ENCODE measurements around the gene CBL.

The CBL gene

DNA sequence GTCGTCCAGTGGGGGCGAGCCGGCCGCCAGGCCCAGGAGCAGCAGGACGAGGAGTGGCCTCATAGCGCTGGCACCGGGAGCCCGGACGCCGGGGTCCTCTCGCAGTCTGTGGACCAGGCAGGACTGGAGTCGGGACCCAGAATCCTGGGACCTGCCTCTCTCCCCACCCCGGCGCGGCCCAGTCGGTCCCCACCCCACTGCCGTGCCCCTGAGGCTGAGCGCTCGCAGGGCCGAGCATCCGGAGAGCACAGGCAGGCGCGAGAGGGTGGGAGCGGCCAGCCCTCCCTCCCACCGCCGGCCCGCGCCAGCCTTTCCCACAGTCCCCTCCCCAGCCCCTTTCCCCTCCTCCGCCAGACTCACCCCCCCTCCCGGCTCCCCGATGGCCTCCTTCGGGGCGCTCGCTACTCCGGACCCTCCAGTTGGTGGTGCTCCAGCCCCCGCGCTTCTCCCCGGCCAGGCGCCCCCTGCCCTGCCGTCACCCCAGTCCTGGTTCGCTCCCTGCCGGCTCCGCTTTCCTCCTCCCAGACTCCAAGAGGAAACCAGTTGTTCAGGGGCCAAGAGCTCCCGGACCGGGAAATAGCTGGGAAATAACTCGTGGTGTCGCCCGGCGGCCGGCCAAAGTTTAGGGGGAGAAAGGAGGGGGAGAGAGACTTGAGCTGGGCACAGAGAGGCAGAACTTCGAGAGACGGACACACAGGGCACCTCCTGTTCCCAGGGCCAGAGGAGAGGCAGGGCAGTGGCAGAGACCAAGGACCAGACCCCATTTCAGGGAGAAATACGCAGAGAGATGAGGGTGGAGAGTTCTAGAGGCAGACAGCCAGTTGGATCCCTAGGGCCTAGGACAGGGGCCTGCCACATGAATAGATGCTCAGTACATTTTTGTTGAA is 134.4 kb downstream of the CBL start, which contains the start of gene C1QTNF5:
Gene C1QTNF5, minus strand, starts transcription at position 549 of the 887 bp plus-strand sequence. Its CDS starts 486 bp downstream, at position 63.
- no peak for FAIRE-seq
- no peak for DNase-seq (ENCODE audit: extremely low spot score, insufficient read length, low read depth)

DNA sequence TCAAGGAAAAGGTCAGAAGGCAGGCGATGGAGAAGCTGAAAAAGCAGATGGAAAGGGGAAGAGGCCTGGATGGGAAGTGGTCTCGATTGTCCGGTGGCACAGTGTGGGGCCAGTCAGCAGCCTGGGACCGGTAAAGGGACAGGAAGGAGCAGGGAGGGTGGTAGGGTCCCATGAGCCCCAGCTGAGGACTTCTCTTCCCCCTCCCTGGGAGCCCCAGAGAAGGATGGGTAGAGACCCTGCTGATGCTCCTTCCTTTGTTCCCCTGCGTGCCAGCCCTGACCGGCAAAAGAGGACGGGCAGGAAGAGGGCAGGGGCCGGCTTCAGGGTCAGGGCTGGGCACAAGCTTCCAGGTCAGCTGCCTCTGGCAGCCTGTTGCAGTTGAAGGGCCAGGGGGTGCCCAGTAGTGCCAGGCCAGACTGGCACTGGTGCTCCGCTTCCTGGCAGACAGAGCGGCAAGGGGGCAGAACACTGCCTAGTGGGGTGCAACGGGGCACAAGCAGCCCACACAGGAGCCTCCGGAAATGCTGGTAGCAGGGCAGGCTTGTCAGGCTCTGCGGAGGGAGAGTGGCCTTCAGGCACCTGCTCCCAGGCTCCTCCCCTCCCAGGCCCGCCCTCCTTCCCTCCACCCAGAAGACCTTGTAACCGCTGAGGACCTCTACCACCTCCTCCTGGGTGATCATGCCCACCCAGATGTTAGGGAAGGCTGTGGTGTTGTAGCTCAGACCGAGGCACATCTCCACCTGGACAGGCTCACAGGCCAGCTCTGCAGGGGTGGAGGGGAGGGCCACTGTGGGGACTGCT is 135.3 kb downstream of the CBL start:
- no peak for FAIRE-seq
- no peak for DNase-seq (ENCODE audit: extremely low spot score, insufficient read length, low read depth)

DNA sequence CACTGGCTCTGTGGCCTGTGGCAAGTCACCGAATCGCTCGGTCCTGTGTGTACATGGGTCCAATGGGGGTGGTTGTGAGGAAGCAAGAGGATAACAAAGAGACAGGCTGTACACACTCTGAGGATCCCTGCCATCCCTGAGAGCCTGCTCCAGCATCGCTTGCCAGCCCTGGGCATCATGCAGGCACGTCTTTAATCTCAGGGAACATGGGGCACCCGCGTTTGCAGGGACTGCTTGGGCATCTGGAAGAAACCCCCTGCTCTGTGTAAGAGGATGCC is 135.8 kb downstream of the CBL start:
- FAIRE-seq (no peak), DNase-seq (ENCODE audit: extremely low spot score, insufficient read length, low read depth) (no peak)

DNA sequence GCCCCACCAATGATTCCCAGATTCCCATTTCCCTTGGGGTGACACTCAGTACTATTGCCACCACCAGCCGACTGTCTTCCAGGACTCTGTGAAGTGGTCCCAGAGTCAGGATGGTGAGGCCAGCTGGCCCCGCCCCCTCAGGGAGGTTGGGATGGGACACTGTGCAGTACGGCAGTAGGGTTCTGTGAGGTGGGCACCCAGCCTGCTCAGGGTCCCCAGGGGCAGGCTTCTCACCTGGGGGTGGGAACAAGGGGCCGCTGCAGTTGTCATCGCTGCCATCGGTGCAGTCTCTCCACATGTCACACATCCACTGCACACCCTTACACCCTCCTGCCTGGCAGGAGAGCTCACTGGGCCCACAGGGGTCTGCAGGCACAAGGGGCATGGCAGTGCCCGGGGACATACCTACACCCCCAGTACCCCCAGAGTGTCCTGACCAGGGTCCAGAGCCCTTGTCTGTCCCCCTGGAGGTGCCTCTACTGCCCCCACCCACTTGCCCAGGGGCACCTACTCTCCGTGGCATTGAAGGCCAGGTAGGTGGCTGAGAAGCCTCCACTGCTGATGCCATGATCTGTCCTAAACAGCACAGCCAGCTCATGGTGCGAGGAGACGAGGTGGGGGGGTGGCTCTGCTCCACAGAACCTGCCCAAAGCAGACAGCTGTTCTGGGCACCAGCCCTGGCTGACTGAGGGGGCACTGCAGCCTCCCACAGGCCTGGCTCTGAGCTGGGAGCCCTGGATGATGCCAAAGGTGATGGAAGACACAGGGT is 136.4 kb downstream of the CBL start:
- FAIRE-seq (no peak), DNase-seq (ENCODE audit: extremely low spot score, insufficient read length, low read depth) (no peak)

DNA sequence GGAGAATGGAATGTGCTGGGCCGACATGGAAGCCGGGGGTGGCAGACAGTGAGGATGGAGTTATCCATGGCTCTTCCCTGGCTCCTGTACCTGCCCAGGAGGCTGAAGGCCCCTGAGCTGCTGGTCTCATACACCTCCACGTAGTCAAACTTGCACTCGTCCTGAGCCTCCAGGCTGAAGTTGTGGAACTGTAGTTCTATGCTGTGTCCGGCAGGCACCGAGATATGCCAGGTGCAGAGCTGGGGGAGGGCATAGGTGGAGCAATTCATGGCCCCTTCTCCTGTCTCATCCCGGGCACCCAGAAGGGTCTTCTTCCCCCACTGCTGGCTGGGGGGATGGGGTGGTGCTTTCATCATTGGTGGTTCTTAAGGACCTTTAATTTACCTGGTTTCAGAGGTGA is 137.6 kb downstream of the CBL start:
- FAIRE-seq (no peak), DNase-seq (ENCODE audit: extremely low spot score, insufficient read length, low read depth) (no peak)

DNA sequence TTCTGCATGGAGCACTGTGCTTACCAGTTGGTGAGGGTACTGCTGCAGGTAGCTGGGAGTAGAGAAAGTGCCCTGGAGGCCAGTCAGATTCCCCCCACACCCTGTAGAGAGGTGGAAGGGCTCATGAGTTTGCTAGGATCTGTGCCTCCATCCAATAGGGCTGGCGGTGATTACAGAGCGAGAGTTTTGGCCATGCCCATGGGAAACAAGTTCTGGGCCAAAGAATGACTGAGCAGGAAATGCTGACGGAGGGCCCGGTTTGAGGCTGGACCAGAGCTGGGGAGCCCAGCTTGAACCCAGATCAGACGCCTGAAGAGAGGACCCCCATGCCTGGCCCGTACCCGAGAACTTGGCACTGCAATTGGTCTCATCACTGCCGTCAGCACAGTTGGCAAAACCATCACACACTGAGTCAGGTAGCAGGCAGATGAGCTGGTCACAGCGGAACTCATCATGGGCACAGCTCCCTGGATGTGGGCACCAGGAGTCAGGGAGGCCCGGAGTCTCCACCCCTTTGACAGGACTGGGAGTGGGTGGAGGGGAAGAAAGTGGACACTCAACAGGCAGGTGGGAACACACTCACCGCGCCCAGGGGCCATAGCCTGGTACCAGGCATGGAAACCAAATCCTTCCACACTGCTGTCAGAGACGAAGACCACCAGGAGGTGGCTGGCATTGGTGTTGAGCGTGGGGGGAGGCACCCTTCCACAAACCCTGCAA is 138.3 kb downstream of the CBL start:
- FAIRE-seq: no peak
- DNase-seq (ENCODE audit: extremely low spot score, insufficient read length, low read depth): no peak

DNA sequence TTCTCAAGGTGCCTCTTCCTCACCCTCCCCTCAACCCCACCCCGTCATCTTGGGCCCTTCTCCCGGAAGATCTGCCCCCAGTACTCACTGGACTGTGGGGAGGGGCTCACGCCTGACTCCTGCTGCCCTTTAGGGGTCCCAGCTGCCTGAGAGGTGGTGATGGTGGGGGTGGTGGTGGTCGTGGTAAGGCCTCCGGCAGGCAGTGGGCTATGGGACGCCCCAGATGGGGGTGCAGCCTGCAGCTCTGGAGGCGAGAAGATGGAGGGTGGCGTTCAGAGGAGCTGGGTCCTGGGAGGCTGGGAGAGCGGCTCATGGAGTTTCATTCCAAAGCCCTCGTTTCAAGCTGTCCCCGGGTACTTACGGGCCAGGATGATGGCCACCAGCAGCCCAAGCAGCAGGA is 139.5 kb downstream of the CBL start:
- no peak for FAIRE-seq
- no peak for DNase-seq (ENCODE audit: extremely low spot score, insufficient read length, low read depth)

DNA sequence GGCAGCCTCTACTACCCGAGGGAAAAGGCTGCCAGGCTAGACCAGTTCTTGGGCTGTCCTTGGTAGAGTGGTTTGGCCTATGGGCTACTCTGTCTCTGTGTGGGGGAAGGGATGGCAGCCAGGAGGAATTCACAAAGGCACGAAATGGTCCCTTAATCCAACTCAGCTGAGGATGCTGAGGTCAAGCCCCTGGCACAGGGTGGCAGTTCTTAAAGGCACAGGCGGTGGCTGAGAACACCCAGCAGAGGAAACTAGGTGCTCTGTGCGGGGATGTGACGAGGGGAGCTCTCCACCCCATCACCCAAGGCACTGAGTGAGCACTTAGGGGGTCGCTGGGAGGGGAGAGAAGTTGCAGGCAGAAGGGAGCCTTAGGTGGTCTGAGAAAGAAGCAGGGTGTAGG is 140.5 kb downstream of the CBL start, which contains the start of gene MFRP:
Gene MFRP, minus strand, starts transcription at position 101 of the 400 bp plus-strand sequence. CDS start 192 bp downstream, outside the sequence.
- no peak for FAIRE-seq
- no peak for DNase-seq (ENCODE audit: extremely low spot score, insufficient read length, low read depth)

DNA sequence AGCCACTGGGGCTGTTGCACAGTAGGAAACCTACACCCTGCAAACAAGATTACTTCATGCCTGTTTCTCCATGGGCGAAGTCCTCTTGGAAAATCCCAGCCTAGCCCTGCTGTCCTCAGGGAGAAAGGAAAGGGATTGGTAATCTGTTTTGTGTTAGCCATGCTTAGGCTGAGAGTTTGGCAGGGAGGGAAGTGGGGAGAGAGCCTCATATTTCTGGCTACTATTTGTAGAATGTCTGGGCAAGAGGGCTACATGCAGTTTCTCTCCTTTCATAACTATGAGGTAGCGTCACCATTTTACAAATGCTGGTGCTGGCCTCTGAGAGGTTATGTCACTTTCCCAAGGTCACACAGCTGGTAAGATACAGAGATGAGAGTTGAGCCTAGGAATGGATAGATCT is 141.1 kb downstream of the CBL start:
- FAIRE-seq (no peak), DNase-seq (ENCODE audit: extremely low spot score, insufficient read length, low read depth) (no peak)

DNA sequence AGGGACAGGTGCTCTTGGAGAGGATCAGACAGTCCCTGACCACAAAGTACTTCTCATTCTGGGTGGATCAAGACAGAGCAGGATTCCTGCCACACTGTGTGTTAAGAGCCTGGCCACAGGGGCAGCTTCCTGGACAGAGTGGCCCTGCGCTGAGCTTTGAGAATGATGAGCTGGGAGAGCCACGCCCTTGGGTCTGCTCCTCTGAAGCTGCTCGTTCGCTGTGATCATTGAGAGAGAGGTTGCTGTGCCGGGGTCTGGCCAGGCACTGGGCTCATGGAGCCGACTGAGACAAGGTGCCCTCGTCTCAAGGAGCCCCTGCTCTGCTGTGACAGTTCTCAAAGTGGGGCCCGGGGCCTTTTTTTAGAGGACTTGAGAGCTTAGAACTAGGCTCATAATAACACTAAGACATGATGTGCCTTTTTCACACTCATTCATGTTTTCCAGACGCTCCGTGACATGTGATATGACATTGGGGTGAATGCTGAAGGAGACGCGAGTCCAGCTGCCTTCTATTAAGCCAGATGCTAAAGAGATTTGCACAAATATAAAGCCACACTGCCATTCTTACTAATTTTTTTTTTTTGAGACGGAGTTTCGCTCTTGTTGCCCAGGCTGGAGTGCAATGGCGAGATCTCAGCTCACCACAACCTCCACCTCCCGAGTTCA is 141.9 kb downstream of the CBL start:
- FAIRE-seq (no peak), DNase-seq (ENCODE audit: extremely low spot score, insufficient read length, low read depth) (no peak)

DNA sequence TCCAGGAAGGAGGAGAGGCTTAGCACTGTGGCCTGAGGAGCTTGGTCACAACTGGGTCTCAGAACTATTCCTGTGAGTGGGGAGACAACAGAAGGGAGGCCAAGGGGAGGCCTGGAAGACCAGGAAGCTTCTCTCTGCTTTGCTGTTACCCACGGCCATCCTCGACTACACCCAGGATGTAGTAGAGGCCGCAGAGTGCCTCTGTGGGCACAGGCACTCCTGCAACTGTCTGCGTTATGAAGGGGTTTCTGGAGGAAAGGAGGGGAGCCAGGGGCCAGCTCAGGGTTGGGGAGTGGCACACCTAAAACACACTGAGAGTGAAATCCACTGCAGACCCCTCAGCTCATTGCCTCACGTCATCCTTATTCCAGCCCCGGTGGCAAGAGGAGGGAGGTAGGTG is 144.2 kb downstream of the CBL start:
- FAIRE-seq: no peak
- DNase-seq (ENCODE audit: extremely low spot score, insufficient read length, low read depth): no peak

DNA sequence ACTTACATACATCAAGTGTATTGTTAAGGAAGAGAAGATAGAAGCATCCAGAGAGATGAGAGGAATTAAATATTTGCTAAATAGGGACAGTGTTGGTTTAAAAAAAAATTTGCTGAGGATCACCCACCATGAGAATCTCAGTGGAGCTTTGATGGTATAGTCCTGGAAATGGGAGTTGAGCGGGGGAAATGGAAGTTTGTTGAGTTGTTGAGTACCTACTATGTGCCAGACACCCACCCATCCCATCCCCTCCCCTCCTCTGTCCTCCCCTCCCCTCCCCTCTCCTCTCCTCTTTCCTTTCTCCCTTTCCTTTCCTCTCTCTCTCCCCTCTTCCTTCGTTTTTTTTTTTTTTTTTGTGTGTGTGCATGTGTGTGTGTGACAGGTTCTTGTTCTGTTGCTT is 145.1 kb downstream of the CBL start:
- FAIRE-seq (no peak), DNase-seq (ENCODE audit: extremely low spot score, insufficient read length, low read depth) (no peak)

DNA sequence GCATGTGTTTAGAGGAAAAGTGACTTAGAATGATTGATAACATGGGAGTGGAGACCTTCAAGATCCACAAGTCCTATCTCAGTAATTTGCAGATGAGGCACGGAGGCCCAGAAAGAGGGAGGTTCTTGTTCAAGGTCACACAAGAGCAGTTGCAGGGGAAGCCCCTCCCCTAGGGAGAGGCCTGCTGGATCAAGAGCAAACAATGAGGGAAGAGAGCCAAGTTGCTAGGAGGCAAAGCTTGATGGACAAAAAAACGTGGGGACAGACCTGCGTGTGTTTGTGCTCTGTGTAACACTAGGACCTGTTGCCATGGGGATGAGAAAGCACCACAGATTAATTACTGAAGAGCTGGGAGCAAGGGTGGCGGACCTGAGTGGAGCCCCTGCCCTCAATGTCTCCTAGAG is 146.7 kb downstream of the CBL start:
- DNase-seq (ENCODE audit: extremely low spot score, insufficient read length, low read depth) (no peak), FAIRE-seq (no peak)

DNA sequence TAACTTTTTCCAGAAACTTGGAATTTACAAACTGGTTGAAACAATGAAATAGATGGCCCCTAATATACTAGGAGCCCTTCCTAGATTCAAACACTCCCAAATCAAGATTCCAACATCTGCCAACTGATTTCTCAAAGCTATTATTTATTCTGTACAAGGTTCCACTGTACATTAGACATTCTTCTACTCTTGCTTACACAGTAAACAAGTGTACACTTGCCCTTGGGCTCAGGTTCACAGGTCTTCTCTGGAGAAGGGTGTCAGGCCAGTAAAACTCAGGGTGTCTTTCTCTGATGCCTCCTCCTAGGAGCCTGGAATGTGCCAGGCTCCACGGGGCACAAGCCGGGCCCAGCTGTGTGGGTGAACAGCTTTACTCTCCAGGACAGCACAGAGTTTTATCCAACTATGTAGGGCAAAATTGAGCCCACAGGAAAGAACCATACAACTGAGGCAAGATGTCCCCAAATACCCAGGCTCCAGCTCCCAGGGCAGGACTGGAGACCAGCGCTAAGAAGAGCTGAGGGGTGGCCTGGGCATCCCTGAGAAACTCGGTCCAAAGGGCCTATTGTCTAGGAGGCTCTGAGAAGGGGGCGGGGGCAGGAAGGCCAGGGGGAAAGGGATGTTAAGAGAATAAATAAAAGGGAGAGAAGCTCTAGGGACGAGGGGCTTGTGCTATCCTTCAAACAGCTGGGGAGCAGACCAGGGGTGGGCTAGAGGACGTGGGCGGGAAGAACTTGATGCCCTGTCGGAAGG is 149.1 kb downstream of the CBL start:
- FAIRE-seq (no peak), DNase-seq (ENCODE audit: extremely low spot score, insufficient read length, low read depth) (no peak)

DNA sequence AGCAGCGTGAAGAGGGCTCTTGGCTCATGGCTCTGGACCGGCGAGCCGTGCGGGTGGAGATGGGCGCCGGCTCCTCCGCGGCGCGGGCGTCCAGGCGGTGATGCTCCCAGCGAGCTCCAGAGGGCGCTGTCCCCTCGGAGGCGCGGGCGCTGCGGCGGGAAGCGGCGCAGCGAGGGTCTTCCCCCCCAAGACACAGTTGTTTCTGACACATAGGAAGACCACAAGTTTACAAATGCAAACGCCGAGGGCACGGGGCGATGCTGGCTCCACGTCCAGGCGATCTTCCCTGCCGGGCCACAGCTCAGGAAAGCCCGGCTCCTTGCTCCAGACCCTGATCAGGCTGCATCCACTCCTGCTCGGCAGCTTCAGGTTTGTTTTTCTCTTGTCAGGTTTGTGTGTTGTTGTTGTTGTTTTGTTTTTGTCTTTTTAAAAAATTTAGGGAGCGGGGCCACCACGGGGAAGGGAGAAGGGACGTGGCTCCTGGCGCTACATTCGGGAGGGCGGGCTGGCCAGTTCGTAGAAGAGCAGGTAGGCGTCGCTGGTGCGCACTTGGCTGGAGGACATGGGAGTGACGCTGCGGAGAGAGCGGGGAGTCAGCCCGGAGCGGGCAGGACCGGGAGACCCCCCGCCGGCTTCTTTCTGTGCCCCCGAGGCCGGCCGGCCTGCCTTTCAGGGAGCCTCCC is 150.4 kb downstream of the CBL start:
- FAIRE-seq: peak; percentile 60
- peak; percentile 65 for DNase-seq (ENCODE audit: extremely low spot score, insufficient read length, low read depth)

DNA sequence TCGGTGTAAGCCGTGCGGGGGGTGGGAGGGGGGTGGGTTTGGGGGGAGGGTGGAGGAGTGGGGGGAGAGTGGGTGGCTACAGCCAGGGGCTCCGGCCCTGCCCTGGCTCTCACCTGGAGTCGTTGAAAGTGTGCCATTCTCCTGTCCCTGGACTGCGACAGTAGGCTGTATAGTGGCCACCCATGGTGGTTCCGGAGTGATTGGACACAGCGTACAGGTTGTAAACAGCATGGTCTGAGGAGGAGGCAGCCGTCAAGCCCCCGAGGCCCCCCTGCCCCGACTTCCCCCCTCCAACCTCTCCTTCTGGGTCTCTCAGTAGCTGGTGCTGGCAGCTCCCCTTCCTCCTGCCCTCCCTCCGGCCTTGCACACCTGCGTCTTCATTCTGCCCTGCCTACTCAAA is 150.9 kb downstream of the CBL start:
- no peak for FAIRE-seq
- DNase-seq (ENCODE audit: extremely low spot score, insufficient read length, low read depth): no peak

All from GM18507 (cell line).